ENCODE results near the gene NT5C2. TPM values are rescaled to one million over a fixed set of nuclear protein-coding genes. Genes with fewer than 3 reads are reported as not detected.
A peak's percentile ranks its signal among the peaks of the same experiment; 100 is the strongest.

NT5C2 gene
- total and polyA plus RNA-seq, 5 donors from 2014 or later = 52.4 to 59.6 (median 56.9) TPM

GRCh38 chr10:103104721-103105120 is 88.4 kb downstream of the NT5C2 start:
- no peak overlapping the region for H3K27ac ChIP-seq (ENCODE audit: insufficient read depth, low read length, poor library complexity, severe bottlenecking)
- Mint-ChIP-seq H3K4me1 (peaks cover 0 to 7% (median 3%) of the 10 kb centered on the region in 4 donors), H3K4me3 (no peak overlapping the region), H3K9me3 (no peaks in the 10 kb centered on the region), H3K27me3 (no peaks in the 10 kb centered on the region), H3K27ac (no peak overlapping the region), H3K36me3 (peaks cover 29% of the 10 kb centered on the region)
- DNase-seq = no peak
- no peaks in the 10 kb centered on the region for H3K9me3 ChIP-seq (ENCODE audit: control insufficient read depth in 2 of 2, low read length in 2 of 2)
- no peaks in the 10 kb centered on the region for H3K27me3 ChIP-seq (ENCODE audit: control insufficient read depth, insufficient read depth, low read length)
- ATAC-seq (ENCODE audit: low read depth in 2 of 2) = no peak
- no peaks in the 10 kb centered on the region for H3K4me1 ChIP-seq (ENCODE audit: control insufficient read depth, insufficient read depth, low read length, poor library complexity, severe bottlenecking)
- no peak overlapping the region for H3K4me3 ChIP-seq (ENCODE audit: low read depth, low read length)
- peaks cover 37% of the 10 kb centered on the region for H3K36me3 ChIP-seq (ENCODE audit: control insufficient read depth, insufficient read depth, low read length)

- no peaks in the 10 kb centered on the region for H3K27me3 Mint-ChIP-seq
- DNase-seq (no peak), ATAC-seq (ENCODE audit: low read depth in 2 of 2) (no peak)
- H3K4me1 Mint-ChIP-seq = peaks cover 0 to 7% (median 1%) of the 10 kb centered on the region in 4 donors
- H3K27ac ChIP-seq (ENCODE audit: insufficient read depth, low read length, poor library complexity, severe bottlenecking) = no peak overlapping the region
- no peak overlapping the region for H3K4me3 Mint-ChIP-seq
- no peaks in the 10 kb centered on the region for H3K9me3 Mint-ChIP-seq
- H3K36me3 Mint-ChIP-seq = peaks cover 30% of the 10 kb centered on the region
- H3K4me1 ChIP-seq (ENCODE audit: control insufficient read depth, insufficient read depth, low read length, poor library complexity, severe bottlenecking) = no peaks in the 10 kb centered on the region
- H3K4me3 ChIP-seq (ENCODE audit: low read depth, low read length) = no peak overlapping the region
- H3K27ac Mint-ChIP-seq = peak overlapping the region in 1 of 3 donors; percentile 56
- H3K27me3 ChIP-seq (ENCODE audit: control insufficient read depth, insufficient read depth, low read length) = no peaks in the 10 kb centered on the region
- peaks cover 43% of the 10 kb centered on the region for H3K36me3 ChIP-seq (ENCODE audit: control insufficient read depth, insufficient read depth, low read length)
- H3K9me3 ChIP-seq (ENCODE audit: control insufficient read depth in 2 of 2, low read length in 2 of 2) = no peaks in the 10 kb centered on the region
Measured at GRCh38 chr10:103103989-103104388, 89.1 kb downstream of the NT5C2 start.

GRCh38 chr10:103102195-103102594 is 90.9 kb downstream of the NT5C2 start:
- H3K36me3 ChIP-seq (ENCODE audit: control insufficient read depth, insufficient read depth, low read length) = peaks cover 61% of the 10 kb centered on the region
- DNase-seq = no peak
- Mint-ChIP-seq H3K4me1 (peaks cover 0 to 7% (median 2%) of the 10 kb centered on the region in 4 donors), H3K27ac (peak overlapping the region; percentile 13 to 38 (median 15)), H3K9me3 (no peaks in the 10 kb centered on the region), H3K36me3 (peaks cover 27% of the 10 kb centered on the region), H3K4me3 (no peak overlapping the region), H3K27me3 (no peaks in the 10 kb centered on the region)
- H3K4me1 ChIP-seq (ENCODE audit: control insufficient read depth, insufficient read depth, low read length, poor library complexity, severe bottlenecking) = no peaks in the 10 kb centered on the region
- H3K27me3 ChIP-seq (ENCODE audit: control insufficient read depth, insufficient read depth, low read length) = no peaks in the 10 kb centered on the region
- no peaks in the 10 kb centered on the region for H3K9me3 ChIP-seq (ENCODE audit: control insufficient read depth in 2 of 2, low read length in 2 of 2)
- ATAC-seq (ENCODE audit: low read depth in 2 of 2) = no peak
- H3K27ac ChIP-seq (ENCODE audit: insufficient read depth, low read length, poor library complexity, severe bottlenecking) = no peak overlapping the region
- H3K4me3 ChIP-seq (ENCODE audit: low read depth, low read length) = no peak overlapping the region

- H3K9me3 Mint-ChIP-seq = no peaks in the 10 kb centered on the region
- Histone ChIP-seq H3K4me3 (ENCODE audit: low read depth, low read length) (no peak overlapping the region), H3K9me3 (ENCODE audit: control insufficient read depth in 2 of 2, low read length in 2 of 2) (no peaks in the 10 kb centered on the region), H3K27me3 (ENCODE audit: control insufficient read depth, insufficient read depth, low read length) (no peaks in the 10 kb centered on the region), H3K4me1 (ENCODE audit: control insufficient read depth, insufficient read depth, low read length, poor library complexity, severe bottlenecking) (no peaks in the 10 kb centered on the region), H3K36me3 (ENCODE audit: control insufficient read depth, insufficient read depth, low read length) (peaks cover 64% of the 10 kb centered on the region), H3K27ac (ENCODE audit: insufficient read depth, low read length, poor library complexity, severe bottlenecking) (no peak overlapping the region)
- no peaks in the 10 kb centered on the region for H3K27me3 Mint-ChIP-seq
- H3K4me3 Mint-ChIP-seq = no peak overlapping the region
- H3K27ac Mint-ChIP-seq = no peak overlapping the region
- peaks cover 29% of the 10 kb centered on the region for H3K36me3 Mint-ChIP-seq
- peaks cover 0 to 5% (median 2%) of the 10 kb centered on the region in 4 donors for H3K4me1 Mint-ChIP-seq
- DNase-seq = no peak
- no peak for ATAC-seq (ENCODE audit: low read depth in 2 of 2)
Measured at GRCh38 chr10:103100620-103101019, 92.5 kb downstream of the NT5C2 start.

GRCh38 chr10:103098240-103098639 is 94.8 kb downstream of the NT5C2 start:
- H3K36me3 Mint-ChIP-seq = peaks cover 32% of the 10 kb centered on the region
- no peak overlapping the region for H3K27ac Mint-ChIP-seq
- H3K27ac ChIP-seq (ENCODE audit: insufficient read depth, low read length, poor library complexity, severe bottlenecking) = no peak overlapping the region
- no peaks in the 10 kb centered on the region for H3K9me3 Mint-ChIP-seq
- peaks cover 0 to 5% (median 2%) of the 10 kb centered on the region in 4 donors for H3K4me1 Mint-ChIP-seq
- H3K9me3 ChIP-seq (ENCODE audit: control insufficient read depth in 2 of 2, low read length in 2 of 2) = no peaks in the 10 kb centered on the region
- peaks cover 66% of the 10 kb centered on the region for H3K36me3 ChIP-seq (ENCODE audit: control insufficient read depth, insufficient read depth, low read length)
- H3K4me1 ChIP-seq (ENCODE audit: control insufficient read depth, insufficient read depth, low read length, poor library complexity, severe bottlenecking) = no peaks in the 10 kb centered on the region
- no peaks in the 10 kb centered on the region for H3K27me3 Mint-ChIP-seq
- no peak overlapping the region for H3K4me3 Mint-ChIP-seq
- H3K4me3 ChIP-seq (ENCODE audit: low read depth, low read length) = no peak overlapping the region
- H3K27me3 ChIP-seq (ENCODE audit: control insufficient read depth, insufficient read depth, low read length) = no peaks in the 10 kb centered on the region
- no peak for DNase-seq
- no peak for ATAC-seq (ENCODE audit: low read depth in 2 of 2)

- Histone ChIP-seq H3K4me1 (ENCODE audit: control insufficient read depth, insufficient read depth, low read length, poor library complexity, severe bottlenecking) (no peaks in the 10 kb centered on the region), H3K9me3 (ENCODE audit: control insufficient read depth in 2 of 2, low read length in 2 of 2) (no peaks in the 10 kb centered on the region), H3K36me3 (ENCODE audit: control insufficient read depth, insufficient read depth, low read length) (peaks cover 77% of the 10 kb centered on the region), H3K27me3 (ENCODE audit: control insufficient read depth, insufficient read depth, low read length) (no peaks in the 10 kb centered on the region), H3K27ac (ENCODE audit: insufficient read depth, low read length, poor library complexity, severe bottlenecking) (no peak overlapping the region), H3K4me3 (ENCODE audit: low read depth, low read length) (no peak overlapping the region)
- H3K27ac Mint-ChIP-seq = no peak overlapping the region
- DNase-seq = no peak
- H3K27me3 Mint-ChIP-seq = no peaks in the 10 kb centered on the region
- H3K4me1 Mint-ChIP-seq = peaks cover 0 to 5% (median 0%) of the 10 kb centered on the region in 4 donors
- no peak overlapping the region for H3K4me3 Mint-ChIP-seq
- H3K36me3 Mint-ChIP-seq = peaks cover 31% of the 10 kb centered on the region
- no peak for ATAC-seq (ENCODE audit: low read depth in 2 of 2)
- H3K9me3 Mint-ChIP-seq = no peaks in the 10 kb centered on the region
Measured at GRCh38 chr10:103096130-103096529, 96.9 kb downstream of the NT5C2 start.

- DNase-seq (no peak), ATAC-seq (ENCODE audit: low read depth in 2 of 2) (no peak)
- Histone ChIP-seq H3K4me1 (ENCODE audit: control insufficient read depth, insufficient read depth, low read length, poor library complexity, severe bottlenecking) (no peaks in the 10 kb centered on the region), H3K27ac (ENCODE audit: insufficient read depth, low read length, poor library complexity, severe bottlenecking) (no peak overlapping the region), H3K9me3 (ENCODE audit: control insufficient read depth in 2 of 2, low read length in 2 of 2) (no peaks in the 10 kb centered on the region), H3K36me3 (ENCODE audit: control insufficient read depth, insufficient read depth, low read length) (peaks cover 76% of the 10 kb centered on the region), H3K27me3 (ENCODE audit: control insufficient read depth, insufficient read depth, low read length) (no peaks in the 10 kb centered on the region), H3K4me3 (ENCODE audit: low read depth, low read length) (no peak overlapping the region)
- no peaks in the 10 kb centered on the region for H3K27me3 Mint-ChIP-seq
- H3K4me1 Mint-ChIP-seq = peaks cover 0 to 5% (median 0%) of the 10 kb centered on the region in 4 donors
- peaks cover 41% of the 10 kb centered on the region for H3K36me3 Mint-ChIP-seq
- no peaks in the 10 kb centered on the region for H3K9me3 Mint-ChIP-seq
- no peak overlapping the region for H3K4me3 Mint-ChIP-seq
- H3K27ac Mint-ChIP-seq = no peak overlapping the region
Measured at GRCh38 chr10:103095005-103095404, 98.1 kb downstream of the NT5C2 start.

- DNase-seq (no peak), ATAC-seq (ENCODE audit: low read depth in 2 of 2) (no peak)
- peaks cover 74% of the 10 kb centered on the region for H3K36me3 ChIP-seq (ENCODE audit: control insufficient read depth, insufficient read depth, low read length)
- H3K27ac ChIP-seq (ENCODE audit: insufficient read depth, low read length, poor library complexity, severe bottlenecking) = no peak overlapping the region
- peaks cover 51% of the 10 kb centered on the region for H3K36me3 Mint-ChIP-seq
- peak overlapping the region in 1 of 3 donors; percentile 41 for H3K27ac Mint-ChIP-seq
- no peaks in the 10 kb centered on the region for H3K4me1 Mint-ChIP-seq
- no peaks in the 10 kb centered on the region for H3K4me1 ChIP-seq (ENCODE audit: control insufficient read depth, insufficient read depth, low read length, poor library complexity, severe bottlenecking)
- H3K9me3 Mint-ChIP-seq = no peaks in the 10 kb centered on the region
- no peaks in the 10 kb centered on the region for H3K9me3 ChIP-seq (ENCODE audit: control insufficient read depth in 2 of 2, low read length in 2 of 2)
- H3K27me3 Mint-ChIP-seq = no peaks in the 10 kb centered on the region
- H3K27me3 ChIP-seq (ENCODE audit: control insufficient read depth, insufficient read depth, low read length) = no peaks in the 10 kb centered on the region
- no peak overlapping the region for H3K4me3 ChIP-seq (ENCODE audit: low read depth, low read length)
- no peak overlapping the region for H3K4me3 Mint-ChIP-seq
Measured at GRCh38 chr10:103090911-103091310, 102.2 kb downstream of the NT5C2 start.

Measured in CD4-positive, CD25-positive, alpha-beta regulatory T cell (primary cell).